Activated naive CD4-positive, alpha-beta T cell treated with anti-CD3 and anti-CD28 coated beads for 36 hours (primary cell): ENCODE measurements around the gene ARL5A. TPM values are rescaled to one million over a fixed set of nuclear protein-coding genes. Genes with fewer than 3 reads are reported as not detected.
"Not testable (repeated sequence)": the region's sequence is repeated elsewhere in the genome, so short reads cannot be mapped to it uniquely, and the experiment has no call there.

Source experiments
- CTCF ChIA-PET: fragments of 350-600 bp; sonication (Branson Sonifier 250); formaldehyde crosslinking; loops from one replicate; lab custom pipeline; 2021; ENCODE audit warnings: antibody characterized with exemption; lab: Charles Lee
- DNase-seq: peaks from one replicate; pipeline ENCODE4 v3.0.0-alpha.2; 2020
- H3K27ac Mint-ChIP-seq: one replicate; pipeline ENCODE4 v1.8.0; 2021; ENCODE audit warnings: mild to moderate bottlenecking, mixed read lengths
- H3K27me3 Mint-ChIP-seq: one replicate; pipeline ENCODE4 v1.8.0; 2021; ENCODE audit warnings: low read depth, mixed read lengths
- H3K36me3 Mint-ChIP-seq: one replicate; pipeline ENCODE4 v1.8.0; 2021; ENCODE audit warnings: low read depth, mixed read lengths
- H3K4me1 Mint-ChIP-seq: one replicate; pipeline ENCODE4 v1.8.0; 2021; ENCODE audit warnings: low read depth, mixed read lengths
- H3K4me3 Mint-ChIP-seq: one replicate; pipeline ENCODE4 v1.8.0; 2021; ENCODE audit warnings: mild to moderate bottlenecking, moderate library complexity, mixed read lengths
- H3K9me3 Mint-ChIP-seq: one replicate; pipeline ENCODE4 v1.8.0; 2021; ENCODE audit warnings: mixed read lengths
- intact Hi-C: fragments of 100-400 bp; cut with micrococcal nuclease; formaldehyde crosslinking; loops from one replicate; pipeline ENCODE4 v1.15.1; 2023
- total RNA-seq, 2 experiments: library from RNA; stranded (reverse); gene quantifications; one replicate each; pipeline ENCODE4 v1.2.3, GENCODE V29; 2021

Gene ARL5A, protein sequence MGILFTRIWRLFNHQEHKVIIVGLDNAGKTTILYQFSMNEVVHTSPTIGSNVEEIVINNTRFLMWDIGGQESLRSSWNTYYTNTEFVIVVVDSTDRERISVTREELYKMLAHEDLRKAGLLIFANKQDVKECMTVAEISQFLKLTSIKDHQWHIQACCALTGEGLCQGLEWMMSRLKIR
- 10 to 100 TPM; 40.6 to 43.7 TPM for total RNA-seq

DNA sequence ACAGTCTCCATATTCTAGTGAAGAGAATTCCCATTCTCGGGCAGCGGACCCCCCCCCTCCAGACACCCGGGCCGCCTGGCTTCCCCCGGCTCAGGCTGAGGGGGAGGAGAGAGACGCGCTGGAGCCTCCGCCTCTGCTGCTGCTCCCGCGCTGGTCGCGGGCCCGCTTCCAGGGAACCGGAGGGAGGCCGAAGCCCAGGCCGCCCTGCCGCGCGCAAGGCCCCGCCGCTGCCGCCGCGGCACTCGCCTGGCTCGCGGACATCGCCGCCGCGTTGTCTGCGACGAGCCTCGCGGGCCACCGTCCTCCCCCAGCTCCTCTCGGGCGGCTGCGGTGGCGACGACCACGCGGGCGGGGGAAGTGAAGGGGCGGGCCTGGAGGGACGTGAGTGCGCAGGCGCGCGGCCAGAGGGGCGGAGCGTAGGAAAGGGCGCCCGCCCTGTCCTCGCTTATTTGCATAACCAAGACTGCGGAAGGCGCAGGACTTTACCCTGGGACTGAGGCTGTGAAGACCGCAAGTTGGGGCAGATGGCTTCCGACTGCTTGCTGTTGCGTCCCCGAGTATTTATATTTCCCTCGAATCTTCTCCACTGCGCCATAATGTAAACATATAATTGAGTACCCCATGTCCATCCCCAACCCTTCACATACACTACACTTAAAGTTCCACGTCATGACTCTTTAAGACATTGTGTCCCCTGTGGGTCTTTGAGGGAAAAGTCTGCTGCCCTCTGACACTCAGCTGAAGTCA is at the start of gene ARL5A:
TSS of gene ARL5A (minus strand) at position 279 of the 747 bp plus-strand sequence. CDS start at position 34, 245 bp downstream.
- DNase-seq = peak; percentile 94
- Mint-ChIP-seq H3K9me3 (no peaks in the 10 kb centered on the region), H3K36me3 (no peaks in the 10 kb centered on the region), H3K27ac (peak within 1 kb of the TSS; percentile 82), H3K27me3 (no peaks in the 10 kb centered on the region), H3K4me1 (peaks cover 39% of the 10 kb centered on the region), H3K4me3 (peak within 1 kb of the TSS; percentile 95)
- CTCF ChIA-PET = interaction anchor here (0.7 to 0.9 kb wide), 3 partner anchors 12 to 589 kb away, joined by 3 to 4 read pairs (median 3); no protein-coding TSS in a partner anchor
- intact Hi-C loops = loop anchor here (1.0 to 10.0 kb wide), 8 partner anchors 8 to 888 kb away; partner anchors contain the start of genes NMI and PRPF40A

DNA sequence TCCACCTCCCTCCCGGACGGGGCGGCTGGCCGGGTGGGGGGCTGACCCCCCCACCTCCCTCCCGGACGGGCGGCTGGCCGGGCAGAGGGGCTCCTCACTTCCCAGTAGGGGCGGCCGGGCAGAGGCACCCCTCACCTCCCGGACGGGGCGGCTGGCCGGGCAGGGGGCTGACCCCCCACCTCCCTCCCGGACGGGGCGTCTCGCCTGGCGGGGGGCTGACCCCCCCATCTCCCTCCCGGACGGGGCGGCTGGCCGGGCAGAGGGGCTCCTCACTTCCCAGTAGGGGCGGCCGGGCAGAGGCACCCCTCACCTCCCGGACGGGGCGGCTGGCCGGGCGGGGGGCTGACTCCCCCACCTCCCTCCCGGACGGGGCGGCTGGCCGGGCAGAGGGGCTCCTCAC is 47.4 kb upstream of the ARL5A start:
- CTCF ChIA-PET, intact Hi-C loops, H3K36me3 Mint-ChIP-seq, H3K27ac Mint-ChIP-seq, H3K27me3 Mint-ChIP-seq, H3K9me3 Mint-ChIP-seq, DNase-seq, H3K4me3 Mint-ChIP-seq: not testable (repeated sequence)
- H3K4me1 Mint-ChIP-seq = peaks cover 11% of the 10 kb centered on the region

DNA sequence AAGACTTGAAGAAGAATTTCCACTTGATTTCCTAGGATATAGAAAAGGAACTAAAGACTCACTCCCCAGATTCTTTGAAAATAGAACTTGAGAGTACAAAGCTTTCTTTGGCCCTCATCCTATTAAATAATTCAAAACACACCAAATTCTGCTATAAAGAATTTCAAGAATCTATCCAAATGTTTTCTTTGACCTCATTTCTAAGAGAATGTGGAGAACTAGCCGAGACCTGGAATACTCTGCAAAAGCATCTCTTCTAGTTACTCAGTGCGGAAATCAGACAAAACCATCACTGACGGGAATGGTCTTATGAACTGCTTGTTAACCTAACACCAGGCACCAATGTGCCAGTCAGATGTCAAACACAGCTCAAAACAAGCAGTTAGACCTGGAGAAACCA is 44.2 kb upstream of the ARL5A start:
- Mint-ChIP-seq H3K4me1 (no peaks in the 10 kb centered on the region), H3K9me3 (peaks cover 2% of the 10 kb centered on the region), H3K27me3 (peaks cover 3% of the 10 kb centered on the region), H3K4me3 (no peak overlapping the region), H3K36me3 (no peaks in the 10 kb centered on the region), H3K27ac (no peak overlapping the region)
- DNase-seq = no peak
- CTCF ChIA-PET = interaction anchor here (1.0 kb wide), 1 partner anchor 13 kb away, joined by 3 read pairs; no protein-coding TSS in a partner anchor
- intact Hi-C loops = no loop called here

DNA sequence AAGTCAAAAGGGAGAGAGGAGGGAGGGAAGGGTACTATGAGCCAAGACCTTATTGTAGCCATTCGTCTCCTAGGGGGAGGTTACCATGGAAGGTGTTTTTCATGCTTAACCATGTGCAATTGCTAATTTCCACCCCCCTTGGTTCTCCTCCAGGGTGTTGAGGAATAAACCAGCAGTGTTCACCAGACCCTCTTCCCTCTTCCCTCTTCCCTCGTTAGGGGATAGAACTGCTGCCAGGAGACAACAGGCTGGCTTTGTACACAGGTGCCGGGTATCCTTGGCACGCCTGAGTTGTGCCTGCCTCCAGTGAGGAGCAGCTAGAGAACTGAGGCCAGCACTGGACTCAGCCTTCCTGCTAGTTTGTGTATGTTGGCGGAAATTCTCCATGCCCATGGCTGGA is 41.1 kb upstream of the ARL5A start:
- no peaks in the 10 kb centered on the region for H3K36me3 Mint-ChIP-seq
- H3K4me1 Mint-ChIP-seq = no peaks in the 10 kb centered on the region
- H3K9me3 Mint-ChIP-seq = no peaks in the 10 kb centered on the region
- intact Hi-C loops = no loop called here
- no peak overlapping the region for H3K4me3 Mint-ChIP-seq
- H3K27me3 Mint-ChIP-seq = peaks cover 3% of the 10 kb centered on the region
- H3K27ac Mint-ChIP-seq = no peak overlapping the region
- CTCF ChIA-PET = no interaction called here
- no peak for DNase-seq

DNA sequence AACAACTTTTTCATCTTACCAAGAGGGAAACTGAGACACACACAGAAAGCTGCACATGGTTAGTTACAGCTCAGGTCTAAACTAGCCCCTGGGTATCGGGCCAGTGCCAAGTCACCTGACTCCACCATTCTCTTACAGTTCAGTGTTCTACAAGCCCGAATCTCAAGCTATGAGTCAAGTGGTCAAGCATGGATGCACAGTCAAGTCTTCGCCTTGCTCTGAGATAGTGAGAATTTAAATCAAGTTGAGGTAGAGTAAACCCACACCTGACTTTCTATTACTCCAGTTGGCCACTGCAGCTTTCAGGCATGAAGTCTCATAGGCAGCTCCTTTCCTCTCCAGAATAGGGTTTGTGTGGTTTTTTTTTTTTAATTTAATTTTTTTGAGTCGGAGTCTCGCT is 34.5 kb upstream of the ARL5A start:
- Mint-ChIP-seq H3K36me3 (no peaks in the 10 kb centered on the region), H3K9me3 (no peaks in the 10 kb centered on the region), H3K4me1 (no peaks in the 10 kb centered on the region), H3K27ac (no peak overlapping the region), H3K27me3 (no peaks in the 10 kb centered on the region), H3K4me3 (no peak overlapping the region)
- no peak for DNase-seq
- CTCF ChIA-PET = no interaction called here
- intact Hi-C loops = no loop called here

DNA sequence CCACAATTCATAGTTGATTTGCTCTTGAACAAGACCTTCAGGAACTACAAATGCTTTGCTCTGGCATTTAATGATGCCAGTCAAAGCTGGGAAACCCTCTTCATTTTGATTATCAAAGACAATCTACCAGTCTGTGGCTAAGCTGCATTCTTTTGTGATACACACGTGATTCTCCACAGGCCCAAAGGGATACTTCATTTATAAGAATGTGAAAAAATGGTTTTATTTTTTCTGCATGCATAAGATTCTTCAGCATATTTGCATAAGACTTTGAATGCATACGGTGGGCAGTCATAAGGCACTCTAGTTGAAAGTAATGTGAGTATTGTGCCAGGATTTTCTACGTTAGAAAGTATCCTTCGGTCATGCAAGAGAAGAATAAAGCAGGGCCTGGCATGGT is 33.0 kb upstream of the ARL5A start:
- Mint-ChIP-seq H3K27ac (no peak overlapping the region), H3K4me1 (no peaks in the 10 kb centered on the region), H3K27me3 (no peaks in the 10 kb centered on the region), H3K36me3 (no peaks in the 10 kb centered on the region), H3K9me3 (no peaks in the 10 kb centered on the region), H3K4me3 (no peak overlapping the region)
- intact Hi-C loops = no loop called here
- CTCF ChIA-PET = no interaction called here
- DNase-seq = no peak

DNA sequence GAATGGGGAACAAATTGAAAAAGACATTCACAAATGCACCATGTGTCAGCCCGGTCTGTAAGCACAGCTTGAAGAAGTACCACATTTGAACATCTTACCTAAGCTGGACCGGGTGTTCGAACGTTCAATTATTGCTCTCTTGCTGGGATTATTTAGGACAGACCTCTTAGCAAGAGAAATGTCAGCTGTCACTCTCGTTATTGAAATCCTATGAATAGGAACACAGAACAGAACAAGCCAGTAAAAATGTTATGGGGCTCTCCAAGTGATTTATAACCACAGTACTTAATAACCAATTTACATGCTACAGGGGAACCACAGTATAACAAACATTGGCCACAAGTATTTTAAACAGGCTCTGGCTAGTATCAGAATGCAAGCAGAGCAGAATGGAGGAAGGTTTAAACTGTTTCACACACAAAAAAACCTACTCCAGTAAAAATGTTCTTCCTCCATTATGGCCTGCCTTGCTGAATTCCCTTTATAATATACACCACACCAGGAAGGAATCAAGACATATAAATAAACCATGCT is 32.5 kb upstream of the ARL5A start:
- Mint-ChIP-seq H3K27me3 (no peaks in the 10 kb centered on the region), H3K36me3 (no peaks in the 10 kb centered on the region), H3K4me1 (no peaks in the 10 kb centered on the region), H3K4me3 (no peak overlapping the region), H3K27ac (no peak overlapping the region), H3K9me3 (no peaks in the 10 kb centered on the region)
- intact Hi-C loops = no loop called here
- CTCF ChIA-PET = interaction anchor here (1.2 kb wide), 1 partner anchor 12 kb away, joined by 3 read pairs; no protein-coding TSS in a partner anchor
- DNase-seq = no peak

DNA sequence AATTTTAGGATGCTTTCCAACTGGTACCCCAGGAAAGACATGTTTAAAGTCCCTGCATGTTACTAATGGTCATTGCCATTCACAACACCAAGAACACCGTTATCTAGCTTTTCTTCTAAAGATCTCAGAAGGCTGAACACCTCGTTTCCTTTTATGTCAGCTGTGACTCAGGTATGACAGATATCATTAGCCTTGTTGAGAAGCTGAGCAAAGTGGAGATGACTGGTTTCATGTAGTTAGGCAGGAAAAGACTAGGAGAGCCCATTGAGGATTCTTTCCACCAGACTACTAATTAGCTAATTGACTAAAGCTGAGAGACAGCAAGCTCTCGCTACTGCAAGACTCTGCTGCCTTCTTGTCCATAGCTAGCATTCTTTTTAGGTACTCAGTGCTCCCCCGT is 32.0 kb upstream of the ARL5A start:
- Mint-ChIP-seq H3K36me3 (no peaks in the 10 kb centered on the region), H3K27ac (no peak overlapping the region), H3K4me3 (no peak overlapping the region), H3K27me3 (no peaks in the 10 kb centered on the region), H3K4me1 (no peaks in the 10 kb centered on the region), H3K9me3 (no peaks in the 10 kb centered on the region)
- CTCF ChIA-PET = interaction anchor here (1.2 kb wide), 1 partner anchor 13 kb away, joined by 3 read pairs; no protein-coding TSS in a partner anchor
- intact Hi-C loops = no loop called here
- no peak for DNase-seq

DNA sequence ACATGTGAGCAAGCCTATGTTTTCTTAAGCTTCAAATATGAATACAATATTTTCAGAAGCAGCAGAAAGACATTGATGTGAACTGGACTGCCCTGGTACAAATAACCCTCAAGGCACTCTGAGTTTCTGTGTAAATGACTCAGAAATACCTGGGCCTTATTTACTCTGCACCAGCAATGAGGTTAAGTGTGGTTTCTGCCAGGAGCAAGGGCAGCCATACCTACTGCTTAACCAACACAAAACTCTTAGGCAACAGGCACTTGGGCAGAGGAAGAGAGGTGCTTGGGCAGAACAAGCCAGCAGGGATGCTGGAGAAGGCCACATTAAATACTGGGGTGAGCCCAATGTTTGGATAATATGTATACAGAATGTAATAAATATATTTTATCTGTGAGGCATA is 29.4 kb upstream of the ARL5A start:
- no peak overlapping the region for H3K4me3 Mint-ChIP-seq
- no peaks in the 10 kb centered on the region for H3K4me1 Mint-ChIP-seq
- H3K27ac Mint-ChIP-seq = no peak overlapping the region
- intact Hi-C loops = no loop called here
- no peaks in the 10 kb centered on the region for H3K27me3 Mint-ChIP-seq
- no peaks in the 10 kb centered on the region for H3K36me3 Mint-ChIP-seq
- CTCF ChIA-PET = no interaction called here
- no peaks in the 10 kb centered on the region for H3K9me3 Mint-ChIP-seq
- DNase-seq = no peak

DNA sequence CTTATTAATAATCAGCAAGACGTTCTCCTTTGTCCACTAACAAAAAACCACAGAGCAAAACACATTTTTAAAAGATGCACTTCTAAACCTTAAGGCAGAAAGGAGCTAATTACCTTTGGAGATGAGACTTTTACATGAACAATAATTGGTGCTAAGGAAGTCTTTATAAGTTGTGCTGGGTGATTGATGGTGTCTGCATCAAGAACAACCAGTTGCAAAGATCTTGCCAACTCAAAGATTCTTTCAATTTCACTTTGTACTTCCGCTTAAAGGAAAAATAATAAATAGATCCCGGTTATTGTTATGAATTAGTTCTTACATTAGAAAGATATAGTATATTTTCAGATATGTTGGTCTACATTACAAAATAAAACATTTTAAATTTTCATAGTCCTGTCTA is 26.9 kb upstream of the ARL5A start:
- Mint-ChIP-seq H3K27me3 (no peaks in the 10 kb centered on the region), H3K4me1 (no peaks in the 10 kb centered on the region), H3K4me3 (no peak overlapping the region), H3K36me3 (no peaks in the 10 kb centered on the region), H3K27ac (no peak overlapping the region), H3K9me3 (no peaks in the 10 kb centered on the region)
- intact Hi-C loops = no loop called here
- DNase-seq = no peak
- CTCF ChIA-PET = no interaction called here

DNA sequence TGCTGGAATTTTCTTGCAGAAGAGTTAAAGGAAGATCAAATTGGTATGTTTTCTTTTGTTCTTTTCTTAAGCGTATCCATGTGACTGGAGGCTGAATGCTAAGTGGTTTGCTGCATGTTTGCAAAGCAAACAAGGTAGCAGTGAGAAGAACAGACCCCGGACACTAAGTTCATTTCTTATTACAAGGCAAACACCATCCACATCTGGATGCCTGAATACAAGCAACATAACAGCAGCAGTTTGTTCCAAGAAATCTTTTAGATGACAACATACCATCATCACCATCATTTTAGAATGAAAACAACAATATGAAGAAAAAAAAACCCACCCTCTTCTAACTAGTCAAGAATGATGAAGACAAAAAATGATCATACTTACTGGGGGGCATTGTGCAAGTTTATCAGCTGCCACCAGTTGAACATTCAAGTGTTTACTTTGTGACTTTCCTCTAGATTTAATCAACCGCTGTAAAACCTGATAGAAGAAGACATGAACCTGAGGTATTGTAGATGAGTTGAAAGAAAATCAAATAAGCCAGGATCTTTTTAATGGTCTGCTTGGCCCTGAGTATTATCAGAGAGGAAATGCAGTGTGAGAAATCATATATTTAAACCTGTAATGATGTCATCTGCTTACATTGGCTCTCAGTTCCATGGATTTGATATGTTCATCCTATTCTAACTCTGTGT is 25.0 kb upstream of the ARL5A start:
- intact Hi-C loops = no loop called here
- no peak overlapping the region for H3K27ac Mint-ChIP-seq
- no peaks in the 10 kb centered on the region for H3K9me3 Mint-ChIP-seq
- no peaks in the 10 kb centered on the region for H3K4me1 Mint-ChIP-seq
- no peak overlapping the region for H3K4me3 Mint-ChIP-seq
- DNase-seq = no peak
- H3K27me3 Mint-ChIP-seq = no peaks in the 10 kb centered on the region
- CTCF ChIA-PET = no interaction called here
- no peaks in the 10 kb centered on the region for H3K36me3 Mint-ChIP-seq

DNA sequence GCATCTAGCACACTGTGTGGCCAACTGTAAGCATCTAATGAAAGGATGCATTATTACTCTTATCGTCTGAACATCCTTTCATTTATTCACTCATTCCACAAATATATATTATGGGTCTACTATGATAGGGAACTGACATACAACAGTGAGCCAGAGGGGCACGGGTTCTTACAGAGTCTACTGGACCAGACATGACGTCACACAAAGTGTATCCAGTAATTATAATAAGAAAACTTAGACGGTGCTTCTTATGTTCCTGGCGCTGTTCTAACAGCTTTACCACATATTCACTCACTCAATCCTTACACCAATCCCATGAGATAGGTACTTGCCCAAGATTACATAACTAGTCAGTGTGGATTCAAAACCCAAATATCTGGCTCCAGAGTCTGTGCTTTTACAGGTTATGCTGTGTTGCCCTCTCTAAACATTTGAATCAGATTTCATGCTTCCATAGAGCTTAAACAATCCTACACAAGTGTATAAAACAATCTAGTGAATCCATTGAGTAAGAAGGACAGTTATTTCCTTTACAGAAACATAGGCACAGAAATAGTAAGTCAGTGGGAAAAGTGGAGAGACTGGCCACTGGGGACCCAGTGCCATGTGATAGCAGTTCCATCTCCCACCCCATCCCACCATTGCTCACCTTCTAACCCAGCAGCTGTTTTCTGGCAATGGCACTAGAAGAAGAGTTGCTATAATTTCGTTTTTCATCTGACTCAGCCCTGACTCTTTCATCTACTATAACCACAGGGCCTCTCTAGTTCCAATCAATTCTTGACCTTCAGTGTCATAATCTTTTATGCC is 24.2 kb upstream of the ARL5A start:
- CTCF ChIA-PET = no interaction called here
- H3K27ac Mint-ChIP-seq = no peak overlapping the region
- no peak overlapping the region for H3K4me3 Mint-ChIP-seq
- peaks cover 2% of the 10 kb centered on the region for H3K27me3 Mint-ChIP-seq
- intact Hi-C loops = no loop called here
- no peaks in the 10 kb centered on the region for H3K9me3 Mint-ChIP-seq
- no peaks in the 10 kb centered on the region for H3K4me1 Mint-ChIP-seq
- no peak for DNase-seq
- no peaks in the 10 kb centered on the region for H3K36me3 Mint-ChIP-seq
